HCT116 (cell line): ENCODE data around the gene HSD17B3. TPM values are rescaled to one million over a fixed set of nuclear protein-coding genes. Genes with fewer than 3 reads are reported as not detected.
A peak's percentile ranks its signal among the peaks of the same experiment; 100 is the strongest.

ENCODE experiments used
- ATAC-seq: fragments of 200-7000 bp; cut with Tn5 transposase; 2 replicates; pipeline ENCODE4 v1.9.1; 2020; ENCODE audit warnings: mild to moderate bottlenecking, moderate library complexity
- BruUV-seq: library from RNA; stranded (reverse); fragments of 400-500 nt; replicated peaks from 2 replicates; lab custom pipeline; 2021; lab: Mats Ljungman, UMichigan
- CTCF ChIA-PET: fragments of 300-600 bp; sonication (Branson Sonifier 250); formaldehyde crosslinking; loops from one replicate; lab custom pipeline; 2021; ENCODE audit warnings: antibody characterized with exemption; lab: Charles Lee
- POLR2A ChIA-PET: fragments of 300-600, 350-600 bp; sonication (Branson Sonifier 250); formaldehyde crosslinking; loops from one replicate; lab custom pipeline; 2021; ENCODE audit warnings: antibody characterized with exemption; lab: Charles Lee
- RAD21 ChIA-PET, 2 experiments: fragments of 300-600 bp; sonication (Branson Sonifier 250); formaldehyde crosslinking; loops; one replicate each; lab custom pipeline; 2023; ENCODE audit warnings: low total read pairs in 2 of 2; ENCODE audit not compliant: uncharacterized antibody in 2 of 2, unreplicated experiment in 2 of 2, low non-redundant PET in 1 of 2; lab: Charles Lee
- DNase-seq: peaks from one replicate; pipeline ENCODE4 v3.0.0-alpha.2; 2010; ENCODE audit warnings: low read depth, low spot score
- H2AFZ ChIP-seq: fragments of 200-600 bp; shearing (Covaris generic), sonication (generic); 2 replicates; pipeline ENCODE4 v1.6.1; 2017; ENCODE audit warnings: low read depth, mixed run types, mixed read lengths, antibody characterized with exemption, low read length; ENCODE audit not compliant: poor library complexity, severe bottlenecking
- H3K27ac ChIP-seq: 2 replicates; pipeline ENCODE4 v1.5.1; 2012; ENCODE audit warnings: low read depth, low read length
- H3K27me3 ChIP-seq: fragments of 200-600 bp; sonication (generic); 2 replicates; pipeline ENCODE4 v1.6.1; 2016; ENCODE audit warnings: mixed run types, low read length, mixed read lengths; ENCODE audit not compliant: insufficient read depth
- H3K36me3 ChIP-seq, 2 experiments: fragments of 200-500 bp in 1 of 2; fragments of 200-600 bp in 1 of 2; sonication (Bioruptor generic) in 1 of 2; sonication (generic) in 1 of 2; 2 replicates each; pipeline versions ENCODE4 v1.5.1 to v1.6.1; 2014 to 2016; ENCODE audit warnings: low read length in 2 of 2, inconsistent platforms in 1 of 2, mixed read lengths in 1 of 2, mixed run types in 1 of 2; ENCODE audit not compliant: insufficient read depth in 2 of 2, control insufficient read depth in 1 of 2
- H3K4me1 ChIP-seq, 2 experiments: fragments of 200-600 bp in 1 of 2; sonication (generic) in 1 of 2; 2 replicates each; pipeline versions ENCODE4 v1.5.1 to v1.6.1; 2012 to 2017; ENCODE audit warnings: low read length in 2 of 2, inconsistent platforms in 1 of 2, mild to moderate bottlenecking in 1 of 2, mixed read lengths in 1 of 2, mixed run types in 1 of 2, moderate library complexity in 1 of 2; ENCODE audit not compliant: insufficient read depth in 2 of 2, control insufficient read depth in 1 of 2
- H3K4me2 ChIP-seq: fragments of 200-600 bp; sonication (generic); 2 replicates; pipeline ENCODE4 v1.6.1; 2017; ENCODE audit warnings: mixed run types, low read length, mixed read lengths
- H3K4me3 ChIP-seq, 2 experiments: fragments of 200-600 bp in 1 of 2; sonication (generic) in 1 of 2; replicated peaks in 1 of 2; 2 replicates each; pipeline ENCODE4 v1.5.1; 2011 to 2016; ENCODE audit warnings: low read length in 2 of 2, control low read depth in 1 of 2, low read depth in 1 of 2, mild to moderate bottlenecking in 1 of 2, mixed read lengths in 1 of 2, mixed run types in 1 of 2
- H3K79me2 ChIP-seq: fragments of 200-600 bp; sonication (generic); 2 replicates; pipeline ENCODE4 v1.6.1; 2017; ENCODE audit warnings: mild to moderate bottlenecking, mixed run types, low read length, moderate library complexity, mixed read lengths; ENCODE audit not compliant: insufficient read depth
- H3K9ac ChIP-seq: fragments of 200-600 bp; sonication (generic); 2 replicates; pipeline ENCODE4 v1.6.1; 2016; ENCODE audit warnings: low read length, mixed read lengths
- H3K9me2 ChIP-seq: fragments of 200-600 bp; sonication (generic), shearing (Covaris generic); 2 replicates; pipeline ENCODE4 v1.6.1; 2017; ENCODE audit warnings: mixed run types, mild to moderate bottlenecking, moderate library complexity; ENCODE audit not compliant: insufficient read depth
- H3K9me3 ChIP-seq, 2 experiments: fragments of 200-500 bp in 1 of 2; fragments of 200-600 bp in 1 of 2; sonication (Bioruptor generic) in 1 of 2; sonication (generic) in 1 of 2; 2 replicates each; pipeline ENCODE4 v1.6.1; 2014 to 2017; ENCODE audit warnings: low read length in 2 of 2, mixed read lengths in 2 of 2, inconsistent platforms in 1 of 2, low read depth in 1 of 2, mild to moderate bottlenecking in 1 of 2, mixed run types in 1 of 2, moderate library complexity in 1 of 2; ENCODE audit not compliant: control insufficient read depth in 1 of 2, insufficient read depth in 1 of 2
- H4K20me1 ChIP-seq: fragments of 200-600 bp; sonication (generic), shearing (Covaris generic); 2 replicates; pipeline ENCODE4 v1.6.1; 2017; ENCODE audit warnings: mixed run types, mild to moderate bottlenecking, moderate library complexity; ENCODE audit not compliant: insufficient read depth
- CBX3 ChIP-seq: IDR thresholded peaks from 2 replicates; pipeline ENCODE4 v1.6.1; 2012; ENCODE audit warnings: low read depth
- CEBPB ChIP-seq: IDR thresholded peaks from 2 replicates; pipeline ENCODE4 v1.6.1; 2012; ENCODE audit warnings: low read depth
- ELF1 ChIP-seq: IDR thresholded peaks from 2 replicates; pipeline ENCODE4 v1.6.1; 2012; ENCODE audit warnings: low read depth, borderline replicate concordance
- EZH2 ChIP-seq: fragments of 200-600 bp; sonication (generic); IDR thresholded peaks from 2 replicates; pipeline ENCODE4 v1.6.1; 2017; ENCODE audit warnings: antibody characterized with exemption, mixed run types
- EZH2phosphoT487 ChIP-seq: fragments of 200-600 bp; IDR thresholded peaks from 2 replicates; pipeline ENCODE4 v1.6.1; 2018; ENCODE audit warnings: antibody characterized with exemption, borderline replicate concordance
- JUND ChIP-seq: IDR thresholded peaks from 2 replicates; pipeline ENCODE4 v1.6.1; 2012
- POLR2A ChIP-seq: IDR thresholded peaks from 2 replicates; pipeline ENCODE4 v1.7.0; 2011; ENCODE audit warnings: borderline replicate concordance; ENCODE audit not compliant: insufficient read depth, insufficient read length; ENCODE audit errors: extremely low read depth
- POLR2AphosphoS5 ChIP-seq: IDR thresholded peaks from 2 replicates; pipeline ENCODE4 v1.6.1; 2011; ENCODE audit warnings: mild to moderate bottlenecking, low read depth, low read length, moderate library complexity
- RAD21 ChIP-seq: IDR thresholded peaks from 2 replicates; pipeline ENCODE4 v1.6.1; 2012; ENCODE audit warnings: low read depth, mild to moderate bottlenecking
- SIN3A ChIP-seq: IDR thresholded peaks from 2 replicates; pipeline ENCODE4 v1.6.1; 2012; ENCODE audit warnings: low read depth
- SP1 ChIP-seq: IDR thresholded peaks from 2 replicates; pipeline ENCODE4 v1.6.1; 2012; ENCODE audit warnings: low read depth
- SRF ChIP-seq: IDR thresholded peaks from 2 replicates; pipeline ENCODE4 v1.6.1; 2012; ENCODE audit warnings: low read depth
- TCF7L2 ChIP-seq: IDR thresholded peaks from 2 replicates; pipeline ENCODE4 v1.7.0; 2011; ENCODE audit warnings: borderline replicate concordance, inconsistent platforms; ENCODE audit not compliant: insufficient read depth, insufficient read length; ENCODE audit errors: extremely low read depth
- YY1 ChIP-seq: IDR thresholded peaks from 2 replicates; pipeline ENCODE4 v1.6.1; 2011; ENCODE audit warnings: low read length, low read depth, moderate library complexity, mild to moderate bottlenecking; ENCODE audit not compliant: insufficient replicate concordance; ENCODE audit errors: extremely low read depth
- ZFX ChIP-seq: fragments of 450-650 bp; IDR thresholded peaks from 2 replicates; pipeline ENCODE4 v1.6.1; 2017
- ZNF274 ChIP-seq: fragments of 200-500 bp; sonication (Bioruptor generic); IDR thresholded peaks from 2 replicates; pipeline ENCODE4 v1.6.1; 2014; ENCODE audit warnings: mild to moderate bottlenecking, low read depth, low read length, inconsistent platforms
- intact Hi-C: fragments of 100-400 bp; cut with micrococcal nuclease; formaldehyde crosslinking; loops from 2 replicates; pipeline ENCODE4 v1.10.0; 2022
- total RNA-seq: library from RNA; stranded (reverse); gene quantifications from one replicate; pipeline ENCODE4 v1.2.1, GENCODE V29; 2021; ENCODE audit not compliant: unreplicated experiment
- TF ChIP-seq, protein P1 (sequence below), 3 experiments: fragments of 200-600 bp in 1 of 3; sonication (generic) in 1 of 3; IDR thresholded peaks in 2 of 3; conservative IDR thresholded peaks in 1 of 3; 2 replicates each; pipeline ENCODE4 v1.5.1; 2012 to 2017; ENCODE audit warnings: low read depth in 2 of 3, low read length in 2 of 3, antibody characterized with exemption in 1 of 3, borderline replicate concordance in 1 of 3, control low read depth in 1 of 3, mild to moderate bottlenecking in 1 of 3, mixed read lengths in 1 of 3, mixed run types in 1 of 3, moderate library complexity in 1 of 3; ENCODE audit not compliant: insufficient read depth in 1 of 3
- TF ChIP-seq, protein P2 (sequence below): IDR thresholded peaks from 2 replicates; pipeline ENCODE4 v1.6.1; 2012
- TF ChIP-seq, protein P3 (sequence below): IDR thresholded peaks from 2 replicates; pipeline ENCODE4 v1.6.1; 2011; ENCODE audit warnings: mild to moderate bottlenecking, low read length, moderate library complexity; ENCODE audit not compliant: insufficient replicate concordance; ENCODE audit errors: extremely low read depth
- TF ChIP-seq, protein P4 (sequence below): IDR thresholded peaks from 2 replicates; pipeline ENCODE4 v1.6.1; 2012

Gene HSD17B3
- total RNA-seq, 1 experiment from 2014 or later = 0.37 TPM

DNA sequence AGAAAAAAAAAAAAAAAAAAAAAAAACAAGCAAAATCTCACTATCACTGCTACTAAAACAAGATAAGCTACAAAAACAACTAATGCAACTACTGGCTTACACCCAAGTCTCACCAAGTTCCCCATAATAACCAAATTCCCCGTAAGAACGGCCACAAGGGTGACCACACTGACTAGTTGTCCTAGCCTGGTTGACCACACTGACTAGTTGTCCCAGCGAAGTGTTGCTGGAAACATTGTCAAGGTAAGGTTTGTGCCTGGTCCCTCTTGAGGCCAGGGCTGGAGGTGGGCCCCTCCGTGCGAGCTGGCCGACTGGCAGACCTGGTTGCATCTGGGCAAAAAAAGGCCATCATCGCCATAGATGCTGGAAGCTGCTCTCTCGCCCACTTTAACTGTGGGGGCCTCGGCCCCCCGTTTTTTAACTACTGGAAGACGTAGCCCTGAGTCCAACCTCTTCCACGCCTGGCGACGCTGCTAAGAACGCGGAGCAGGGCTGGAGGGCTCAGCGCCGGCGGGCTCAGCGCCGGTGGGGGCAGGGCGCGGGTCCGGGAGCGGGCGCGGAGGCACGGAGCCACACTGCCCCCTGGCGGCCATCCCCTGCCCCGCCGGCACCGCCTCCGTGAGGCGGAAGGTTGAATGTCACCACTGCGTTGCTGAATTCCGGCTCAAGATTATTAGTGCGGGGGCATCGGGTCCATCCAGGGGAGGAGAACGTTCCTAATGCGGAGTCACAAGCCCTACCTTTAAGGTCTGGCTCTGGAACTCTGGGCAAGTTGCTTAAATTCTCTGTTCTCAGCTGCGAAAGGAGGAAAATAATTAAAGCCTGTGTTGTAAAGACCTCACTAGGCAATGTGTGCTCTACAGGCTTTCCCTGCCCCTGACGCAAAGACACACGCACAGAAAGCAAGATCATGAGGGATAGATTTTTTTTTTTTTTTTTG lies 84.0 kb downstream of the HSD17B3 start:
- Histone ChIP-seq H4K20me1 (no peaks in the 10 kb centered on the region), H3K27me3 (0 out of 2 replicates have a peak, but pooled peaks cover 3% of the 10 kb centered on the region), H3K36me3 (no peaks in the 10 kb centered on the region), H3K9me3 (no peaks in the 10 kb centered on the region), H3K4me2 (peak overlapping the region; percentile 68), H2AFZ (peak overlapping the region; percentile 90), H3K9me2 (no peaks in the 10 kb centered on the region), H3K9ac (no peak overlapping the region), H3K27ac (no peak overlapping the region; the same call in 1 of the 2 replicates), H3K4me3 (peak overlapping the region in 1 of 2 experiments; percentile 30; a peak in 2 of 4 replicates), H3K4me1 (peaks cover 5 to 8% of the 10 kb centered on the region in 2 experiments; a peak in 3 of 4 replicates), H3K79me2 (no peaks in the 10 kb centered on the region)
- RAD21 ChIA-PET = interaction anchor here (0.7 kb wide), 3 partner anchors 639 to 812 kb away, joined by 3 to 6 read pairs (median 3); no protein-coding TSS in a partner anchor
- ATAC-seq = peak; percentile 92
- DNase-seq = no peak
- POLR2A ChIA-PET = interaction anchor here (0.7 kb wide), 1 partner anchor 17 kb away, joined by 3 read pairs; no protein-coding TSS in a partner anchor
- BruUV-seq = no TSS peak
- CTCF ChIA-PET = interaction anchor here (0.7 to 1.5 kb wide), 4 partner anchors 8 to 1537 kb away, joined by 3 to 6 read pairs (median 4); no protein-coding TSS in a partner anchor
- intact Hi-C loops = loop anchor here (2.0 to 10.0 kb wide), 6 partner anchors 491 to 1663 kb away; partner anchors contain the start of gene PCAT7
- TF ChIP-seq, protein P1, sequence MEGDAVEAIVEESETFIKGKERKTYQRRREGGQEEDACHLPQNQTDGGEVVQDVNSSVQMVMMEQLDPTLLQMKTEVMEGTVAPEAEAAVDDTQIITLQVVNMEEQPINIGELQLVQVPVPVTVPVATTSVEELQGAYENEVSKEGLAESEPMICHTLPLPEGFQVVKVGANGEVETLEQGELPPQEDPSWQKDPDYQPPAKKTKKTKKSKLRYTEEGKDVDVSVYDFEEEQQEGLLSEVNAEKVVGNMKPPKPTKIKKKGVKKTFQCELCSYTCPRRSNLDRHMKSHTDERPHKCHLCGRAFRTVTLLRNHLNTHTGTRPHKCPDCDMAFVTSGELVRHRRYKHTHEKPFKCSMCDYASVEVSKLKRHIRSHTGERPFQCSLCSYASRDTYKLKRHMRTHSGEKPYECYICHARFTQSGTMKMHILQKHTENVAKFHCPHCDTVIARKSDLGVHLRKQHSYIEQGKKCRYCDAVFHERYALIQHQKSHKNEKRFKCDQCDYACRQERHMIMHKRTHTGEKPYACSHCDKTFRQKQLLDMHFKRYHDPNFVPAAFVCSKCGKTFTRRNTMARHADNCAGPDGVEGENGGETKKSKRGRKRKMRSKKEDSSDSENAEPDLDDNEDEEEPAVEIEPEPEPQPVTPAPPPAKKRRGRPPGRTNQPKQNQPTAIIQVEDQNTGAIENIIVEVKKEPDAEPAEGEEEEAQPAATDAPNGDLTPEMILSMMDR (IDR thresholded peaks at IDR 0.05 in 2 of 3, conservative IDR thresholded peaks at IDR 0.05 in 1 of 3; ENCODE audit: borderline replicate concordance in 1 of 3, insufficient read depth in 1 of 3, low read depth in 2 of 3, low read length in 2 of 3) = peak; percentile 90 to 97 (median 95)
- TF ChIP-seq SIN3A = no peak
- TF ChIP-seq, protein P2, sequence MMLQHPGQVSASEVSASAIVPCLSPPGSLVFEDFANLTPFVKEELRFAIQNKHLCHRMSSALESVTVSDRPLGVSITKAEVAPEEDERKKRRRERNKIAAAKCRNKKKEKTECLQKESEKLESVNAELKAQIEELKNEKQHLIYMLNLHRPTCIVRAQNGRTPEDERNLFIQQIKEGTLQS = no peak
- no peak for TF ChIP-seq SRF
- TF ChIP-seq, protein P3, sequence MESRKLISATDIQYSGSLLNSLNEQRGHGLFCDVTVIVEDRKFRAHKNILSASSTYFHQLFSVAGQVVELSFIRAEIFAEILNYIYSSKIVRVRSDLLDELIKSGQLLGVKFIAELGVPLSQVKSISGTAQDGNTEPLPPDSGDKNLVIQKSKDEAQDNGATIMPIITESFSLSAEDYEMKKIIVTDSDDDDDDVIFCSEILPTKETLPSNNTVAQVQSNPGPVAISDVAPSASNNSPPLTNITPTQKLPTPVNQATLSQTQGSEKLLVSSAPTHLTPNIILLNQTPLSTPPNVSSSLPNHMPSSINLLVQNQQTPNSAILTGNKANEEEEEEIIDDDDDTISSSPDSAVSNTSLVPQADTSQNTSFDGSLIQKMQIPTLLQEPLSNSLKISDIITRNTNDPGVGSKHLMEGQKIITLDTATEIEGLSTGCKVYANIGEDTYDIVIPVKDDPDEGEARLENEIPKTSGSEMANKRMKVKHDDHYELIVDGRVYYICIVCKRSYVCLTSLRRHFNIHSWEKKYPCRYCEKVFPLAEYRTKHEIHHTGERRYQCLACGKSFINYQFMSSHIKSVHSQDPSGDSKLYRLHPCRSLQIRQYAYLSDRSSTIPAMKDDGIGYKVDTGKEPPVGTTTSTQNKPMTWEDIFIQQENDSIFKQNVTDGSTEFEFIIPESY = no peak
- TF ChIP-seq YY1 = peak; percentile 20
- TF ChIP-seq POLR2A = no peak
- peak; percentile 92 for TF ChIP-seq RAD21
- no peak for TF ChIP-seq CEBPB
- TF ChIP-seq EZH2 = no peak
- TF ChIP-seq, protein P4, sequence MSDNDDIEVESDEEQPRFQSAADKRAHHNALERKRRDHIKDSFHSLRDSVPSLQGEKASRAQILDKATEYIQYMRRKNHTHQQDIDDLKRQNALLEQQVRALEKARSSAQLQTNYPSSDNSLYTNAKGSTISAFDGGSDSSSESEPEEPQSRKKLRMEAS = no peak
- TF ChIP-seq JUND = no peak
- TF ChIP-seq EZH2phosphoT487 = no peak
- no peak for TF ChIP-seq ZNF274
- TF ChIP-seq ZFX = no peak
- TF ChIP-seq POLR2AphosphoS5 = no peak
- no peak for TF ChIP-seq ELF1
- TF ChIP-seq SP1 = no peak
- TF ChIP-seq CBX3 = 0 out of 2 replicates have a peak, but pooled peaks have one; percentile 33
- TF ChIP-seq TCF7L2 = no peak
